Ishikawa (cell line): ENCODE data around the gene SLK.

Experiments
- CREB1 ChIP-seq: IDR thresholded peaks from 2 replicates; pipeline ENCODE4 v1.6.1; 2012; ENCODE audit warnings: low read depth
- EP300 ChIP-seq: IDR thresholded peaks from 2 replicates; pipeline ENCODE4 v1.6.1; 2012; ENCODE audit warnings: borderline replicate concordance
- FOXM1 ChIP-seq: IDR thresholded peaks from 2 replicates; pipeline ENCODE4 v1.6.1; 2012; ENCODE audit warnings: low read depth, borderline replicate concordance
- NFIC ChIP-seq: IDR thresholded peaks from 2 replicates; pipeline ENCODE4 v1.6.1; 2012
- RAD21 ChIP-seq: IDR thresholded peaks from 2 replicates; pipeline ENCODE4 v1.6.1; 2012; ENCODE audit warnings: low read depth
- ZBTB7A ChIP-seq: IDR thresholded peaks from 2 replicates; pipeline ENCODE4 v1.6.1; 2012; ENCODE audit warnings: low read depth

GRCh38 chr10:104040382-104040781, 73.4 kb downstream of the SLK start:
- no peak for TF ChIP-seq NFIC
- no peak for TF ChIP-seq CREB1
- no peak for TF ChIP-seq RAD21
- no peak for TF ChIP-seq FOXM1
- no peak for TF ChIP-seq EP300
- no peak for TF ChIP-seq ZBTB7A
